Spleen (tissue), 11 donors: ENCODE measurements around the gene RPL10. TPM values are rescaled to one million over a fixed set of nuclear protein-coding genes. Genes with fewer than 3 reads are reported as not detected.

ENCODE experiments used
- DNase-seq: peaks from one replicate; pipeline ENCODE4 v3.0.0-alpha.2; 2020
- H3K27ac ChIP-seq, 8 donors: fragments of 200-600 bp; sonication (generic) in 7 of 8; 1 replicate in 4 of 8; 2 replicates in 4 of 8; pipeline versions ENCODE4 v1.5.0 to v1.8.0; 2016 to 2021; ENCODE audit warnings: inconsistent platforms in 4 of 8, mild to moderate bottlenecking in 4 of 8, moderate library complexity in 1 of 8
- H3K27me3 ChIP-seq, 7 donors: fragments of 200-600 bp; sonication (generic) in 6 of 7; replicated peaks in 1 of 7; 1 replicate in 4 of 7; 2 replicates in 3 of 7; pipeline versions ENCODE4 v1.5.0 to v1.8.0; 2016 to 2021; ENCODE audit warnings: inconsistent platforms in 3 of 7, mild to moderate bottlenecking in 1 of 7
- H3K36me3 ChIP-seq, 6 donors: fragments of 200-600 bp; sonication (generic) in 5 of 6; 1 replicate in 4 of 6; 2 replicates in 2 of 6; pipeline versions ENCODE4 v1.5.0 to v1.8.0; 2016 to 2021; ENCODE audit warnings: inconsistent platforms in 2 of 6
- H3K4me1 ChIP-seq, 6 donors: fragments of 200-600 bp; sonication (generic) in 5 of 6; 1 replicate in 3 of 6; 2 replicates in 3 of 6; pipeline versions ENCODE4 v1.5.0 to v1.8.0; 2016 to 2021; ENCODE audit warnings: inconsistent platforms in 3 of 6
- H3K4me3 ChIP-seq, 8 donors: fragments of 200-600 bp; sonication (generic) in 7 of 8; 1 replicate in 4 of 8; 2 replicates in 4 of 8; pipeline versions ENCODE4 v1.5.0 to v1.8.0; 2016 to 2021; ENCODE audit warnings: inconsistent platforms in 4 of 8, mild to moderate bottlenecking in 4 of 8, moderate library complexity in 2 of 8
- H3K9me3 ChIP-seq, 8 donors: fragments of 200-600 bp; sonication (generic) in 7 of 8; 1 replicate in 4 of 8; 2 replicates in 4 of 8; pipeline versions ENCODE4 v1.5.0 to v1.8.0; 2016 to 2021; ENCODE audit warnings: inconsistent platforms in 4 of 8
- POLR2A ChIP-seq, 3 donors: fragments of 450-650 bp; IDR thresholded peaks; one replicate each; pipeline ENCODE4 v1.5.1; 2017; ENCODE audit warnings: antibody characterized with exemption in 3 of 3, mild to moderate bottlenecking in 1 of 3
- POLR2AphosphoS5 ChIP-seq, 3 donors: sonication (generic); formaldehyde crosslinking; IDR thresholded peaks; one replicate each; pipeline ENCODE4 v1.5.1; 2017; ENCODE audit warnings: antibody characterized with exemption in 3 of 3
- WGBS, 5 donors: extraction: QIAGEN DNeasy Blood & Tissue Kit in 3 of 5; methylation state at CpG; one replicate each; pipeline versions ENCODE4 v1.1.5 to v1.1.7; 2013 to 2018; 5-methylcytosine and 5-hydroxymethylcytosine counted together
- intact Hi-C: fragments of 100-400 bp; cut with DNase I; formaldehyde crosslinking; loops from one replicate; pipeline ENCODE4 v1.15.0; 2023; ENCODE audit warnings: low total_unique reads
- polyA plus RNA-seq, 3 donors: library from polyadenylated mRNA; stranded (reverse); fragments of 200-250 nt; gene quantifications; one replicate each; pipeline ENCODE4 v1.2.1, GENCODE V29; 2013
- total RNA-seq, 7 donors: library from RNA; depleted of rRNA in 3 of 7; stranded (reverse); fragments of >200 nt in 3 of 7; fragmentation: NEBNext Ultra II Directional in 4 of 7; extraction: Animal tissue kit (Norgen Biotek cat#: 25700) in 4 of 7; gene quantifications; one replicate each; pipeline versions ENCODE4 v1.1.0 to v1.2.1, GENCODE V29; 2016 to 2021
- TF ChIP-seq, protein P1 (sequence below), 11 experiments: fragments of 200-600 bp in 7 of 11; fragments of 450-650 bp in 4 of 11; sonication (generic) in 4 of 11; IDR thresholded peaks in 8 of 11; conservative IDR thresholded peaks in 3 of 11; 1 replicate in 7 of 11; 2 replicates in 4 of 11; pipeline versions ENCODE4 v1.4.0 to v1.8.0; 2016 to 2021; ENCODE audit warnings: antibody characterized with exemption in 11 of 11, inconsistent platforms in 4 of 11, mild to moderate bottlenecking in 1 of 11
- donor health status: healthy with polysubstance abuse.
- donor health status: DM: no; HTN: no; CAD: no; lungs with moderate emphysema.
- donor health status: DM: no; HTN: no; CAD: no.
- donor health status: Bipolar disorder and iron deficiency.
- donor health status: healthy.
- donor health status: DM: no; HTN: no; CAD: no.
- donor health status: DM: yes; HTN: yes; CAD: no.

The RPL10 gene
- total and polyA plus RNA-seq, 10 donors, result 2,711 to 9,324 (median 3,504) TPM

GRCh38 chrX:154365997-154366665 is 32.0 kb upstream of the RPL10 start:
- H3K9me3 ChIP-seq, result no peaks in the 10 kb centered on the region
- TF ChIP-seq POLR2A (IDR thresholded peaks at IDR 0.05), result no peak
- TF ChIP-seq, protein P1, sequence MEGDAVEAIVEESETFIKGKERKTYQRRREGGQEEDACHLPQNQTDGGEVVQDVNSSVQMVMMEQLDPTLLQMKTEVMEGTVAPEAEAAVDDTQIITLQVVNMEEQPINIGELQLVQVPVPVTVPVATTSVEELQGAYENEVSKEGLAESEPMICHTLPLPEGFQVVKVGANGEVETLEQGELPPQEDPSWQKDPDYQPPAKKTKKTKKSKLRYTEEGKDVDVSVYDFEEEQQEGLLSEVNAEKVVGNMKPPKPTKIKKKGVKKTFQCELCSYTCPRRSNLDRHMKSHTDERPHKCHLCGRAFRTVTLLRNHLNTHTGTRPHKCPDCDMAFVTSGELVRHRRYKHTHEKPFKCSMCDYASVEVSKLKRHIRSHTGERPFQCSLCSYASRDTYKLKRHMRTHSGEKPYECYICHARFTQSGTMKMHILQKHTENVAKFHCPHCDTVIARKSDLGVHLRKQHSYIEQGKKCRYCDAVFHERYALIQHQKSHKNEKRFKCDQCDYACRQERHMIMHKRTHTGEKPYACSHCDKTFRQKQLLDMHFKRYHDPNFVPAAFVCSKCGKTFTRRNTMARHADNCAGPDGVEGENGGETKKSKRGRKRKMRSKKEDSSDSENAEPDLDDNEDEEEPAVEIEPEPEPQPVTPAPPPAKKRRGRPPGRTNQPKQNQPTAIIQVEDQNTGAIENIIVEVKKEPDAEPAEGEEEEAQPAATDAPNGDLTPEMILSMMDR (IDR thresholded peaks at IDR 0.05 in 8 of 11, conservative IDR thresholded peaks at IDR 0.05 in 3 of 11), result no peak
- TF ChIP-seq POLR2AphosphoS5 (IDR thresholded peaks at IDR 0.05), result peak; percentile 4 to 55 (median 18)
- intact Hi-C loops, result no loop called here
- DNase-seq, result no peak
- H3K4me1 ChIP-seq, result peaks cover 7 to 47% (median 28%) of the 10 kb centered on the region in 6 donors
- H3K27ac ChIP-seq, result peak overlapping the region in 5 of 8 donors; percentile 27 to 94 (median 88)
- H3K4me3 ChIP-seq, result no peak overlapping the region
- no peaks in the 10 kb centered on the region for H3K27me3 ChIP-seq
- peaks cover 0 to 71% (median 61%) of the 10 kb centered on the region in 6 donors for H3K36me3 ChIP-seq
- 85 to 95% (median 89%) methylated on average over 12 to 32 of the region's 32 CpGs for WGBS, 5 donors

- H3K4me3 ChIP-seq, result no peak overlapping the region
- H3K27ac ChIP-seq, result peak overlapping the region in 5 of 8 donors; percentile 27 to 94 (median 88)
- no peaks in the 10 kb centered on the region for H3K9me3 ChIP-seq
- peaks cover 0 to 65% (median 56%) of the 10 kb centered on the region in 6 donors for H3K36me3 ChIP-seq
- H3K27me3 ChIP-seq, result no peaks in the 10 kb centered on the region
- TF ChIP-seq POLR2AphosphoS5 (IDR thresholded peaks at IDR 0.05), result peak in 2 of 3 donors; percentile 5 to 18
- TF ChIP-seq, protein P1 (IDR thresholded peaks at IDR 0.05 in 8 of 11, conservative IDR thresholded peaks at IDR 0.05 in 3 of 11), result no peak
- TF ChIP-seq POLR2A (IDR thresholded peaks at IDR 0.05), result no peak
- intact Hi-C loops, result no loop called here
- DNase-seq, result no peak
- WGBS, 5 donors, result 58 to 87% (median 85%) methylated on average over 6 to 11 of the region's 11 CpGs
- H3K4me1 ChIP-seq, result peaks cover 7 to 50% (median 28%) of the 10 kb centered on the region in 6 donors
These were observed 31.5 kb upstream of the RPL10 start for GRCh38 chrX:154366666-154367055.

GRCh38 chrX:154367474-154368308 is 30.5 kb upstream of the RPL10 start:
- Histone ChIP-seq H3K4me1 (peaks cover 7 to 61% (median 37%) of the 10 kb centered on the region in 6 donors), H3K4me3 (peak overlapping the region in 7 of 8 donors; percentile 65 to 91 (median 80)), H3K27me3 (no peaks in the 10 kb centered on the region), H3K9me3 (no peaks in the 10 kb centered on the region), H3K27ac (peak overlapping the region in 7 of 8 donors; percentile 57 to 94 (median 87)), H3K36me3 (peaks cover 0 to 55% (median 46%) of the 10 kb centered on the region in 6 donors)
- intact Hi-C loops, result no loop called here
- DNase-seq, result no peak
- TF ChIP-seq POLR2AphosphoS5 (IDR thresholded peaks at IDR 0.05), result peak in 1 of 3 donors; percentile 38
- TF ChIP-seq, protein P1 (IDR thresholded peaks at IDR 0.05 in 8 of 11, conservative IDR thresholded peaks at IDR 0.05 in 3 of 11), result no peak
- WGBS, 5 donors, result 52 to 90% (median 82%) methylated on average over 6 to 31 of the region's 31 CpGs
